ENCODE results near the gene DLGAP5.

DLGAP5 gene

DNA sequence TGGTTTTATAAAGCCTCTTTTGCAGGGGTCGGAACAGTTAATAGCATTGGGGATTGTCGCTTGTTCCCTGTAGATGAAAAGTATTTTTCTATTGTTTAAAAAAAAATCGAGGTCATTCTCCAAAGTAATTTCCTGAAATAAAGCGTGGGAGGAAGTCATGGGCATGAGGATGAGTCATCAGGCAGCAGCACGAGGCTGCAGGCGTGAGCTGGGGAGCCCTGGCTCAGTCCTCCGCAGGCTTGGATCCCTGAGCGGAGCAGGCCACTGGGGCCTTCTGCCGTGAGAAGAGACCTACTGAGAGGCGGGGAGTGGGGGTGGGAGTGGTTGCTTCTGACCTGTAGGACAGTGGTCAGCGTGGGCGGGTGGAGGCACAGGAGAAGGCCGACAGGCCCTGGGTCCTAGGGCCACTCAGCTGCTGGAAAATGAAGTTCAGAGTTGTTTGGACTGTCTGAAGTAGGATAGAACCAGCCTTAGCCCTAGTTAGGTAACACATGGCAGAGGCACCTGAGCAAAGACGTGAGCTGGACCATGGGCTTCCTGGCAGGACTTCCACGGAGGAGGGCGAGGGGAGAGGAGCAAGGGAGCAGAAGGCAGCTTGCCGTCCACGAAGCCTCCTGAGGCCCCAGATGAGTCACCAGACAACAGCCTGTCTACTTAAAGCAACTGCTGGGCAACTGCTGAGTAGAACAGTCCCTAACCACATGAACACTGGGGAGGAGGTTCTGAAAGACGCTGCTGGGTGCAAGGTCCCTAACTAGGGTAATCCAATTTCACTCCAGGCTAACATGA is 83.4 kb downstream of the DLGAP5 start:
- TF ChIP-seq, protein P1, sequence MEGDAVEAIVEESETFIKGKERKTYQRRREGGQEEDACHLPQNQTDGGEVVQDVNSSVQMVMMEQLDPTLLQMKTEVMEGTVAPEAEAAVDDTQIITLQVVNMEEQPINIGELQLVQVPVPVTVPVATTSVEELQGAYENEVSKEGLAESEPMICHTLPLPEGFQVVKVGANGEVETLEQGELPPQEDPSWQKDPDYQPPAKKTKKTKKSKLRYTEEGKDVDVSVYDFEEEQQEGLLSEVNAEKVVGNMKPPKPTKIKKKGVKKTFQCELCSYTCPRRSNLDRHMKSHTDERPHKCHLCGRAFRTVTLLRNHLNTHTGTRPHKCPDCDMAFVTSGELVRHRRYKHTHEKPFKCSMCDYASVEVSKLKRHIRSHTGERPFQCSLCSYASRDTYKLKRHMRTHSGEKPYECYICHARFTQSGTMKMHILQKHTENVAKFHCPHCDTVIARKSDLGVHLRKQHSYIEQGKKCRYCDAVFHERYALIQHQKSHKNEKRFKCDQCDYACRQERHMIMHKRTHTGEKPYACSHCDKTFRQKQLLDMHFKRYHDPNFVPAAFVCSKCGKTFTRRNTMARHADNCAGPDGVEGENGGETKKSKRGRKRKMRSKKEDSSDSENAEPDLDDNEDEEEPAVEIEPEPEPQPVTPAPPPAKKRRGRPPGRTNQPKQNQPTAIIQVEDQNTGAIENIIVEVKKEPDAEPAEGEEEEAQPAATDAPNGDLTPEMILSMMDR (conservative IDR thresholded peaks at IDR 0.05; ENCODE audit: control insufficient read depth, insufficient read depth, low read depth, low read length) = no peak
- no peak overlapping the region for H3K4me3 ChIP-seq (ENCODE audit: control insufficient read depth, low read depth, low read length)
- peak; percentile 99 for DNase-seq (ENCODE audit: low read depth)

DNA sequence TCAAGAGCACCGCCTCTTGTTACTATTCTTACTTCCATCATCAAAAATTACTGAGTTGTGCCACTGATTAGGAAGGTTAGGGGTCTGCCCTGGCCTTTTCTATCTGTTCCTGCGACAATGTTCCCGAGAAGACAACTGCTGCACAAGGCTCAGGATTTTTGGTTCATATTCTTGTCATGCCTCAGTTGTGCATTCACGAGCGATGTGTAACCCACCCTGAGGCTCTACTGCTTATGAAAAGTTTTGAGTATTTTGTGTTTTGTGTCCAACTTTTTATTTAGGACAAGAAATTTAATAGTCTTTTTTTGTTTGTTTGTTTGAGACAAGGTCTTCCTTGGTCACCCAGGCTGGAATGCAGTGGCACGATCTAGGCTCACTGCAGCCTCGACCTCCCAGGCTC is 85.4 kb downstream of the DLGAP5 start:
- TF ChIP-seq, protein P1 (conservative IDR thresholded peaks at IDR 0.05; ENCODE audit: control insufficient read depth, insufficient read depth, low read depth, low read length) = no peak
- no peak for DNase-seq (ENCODE audit: low read depth)
- no peak overlapping the region for H3K4me3 ChIP-seq (ENCODE audit: control insufficient read depth, low read depth, low read length)

DNA sequence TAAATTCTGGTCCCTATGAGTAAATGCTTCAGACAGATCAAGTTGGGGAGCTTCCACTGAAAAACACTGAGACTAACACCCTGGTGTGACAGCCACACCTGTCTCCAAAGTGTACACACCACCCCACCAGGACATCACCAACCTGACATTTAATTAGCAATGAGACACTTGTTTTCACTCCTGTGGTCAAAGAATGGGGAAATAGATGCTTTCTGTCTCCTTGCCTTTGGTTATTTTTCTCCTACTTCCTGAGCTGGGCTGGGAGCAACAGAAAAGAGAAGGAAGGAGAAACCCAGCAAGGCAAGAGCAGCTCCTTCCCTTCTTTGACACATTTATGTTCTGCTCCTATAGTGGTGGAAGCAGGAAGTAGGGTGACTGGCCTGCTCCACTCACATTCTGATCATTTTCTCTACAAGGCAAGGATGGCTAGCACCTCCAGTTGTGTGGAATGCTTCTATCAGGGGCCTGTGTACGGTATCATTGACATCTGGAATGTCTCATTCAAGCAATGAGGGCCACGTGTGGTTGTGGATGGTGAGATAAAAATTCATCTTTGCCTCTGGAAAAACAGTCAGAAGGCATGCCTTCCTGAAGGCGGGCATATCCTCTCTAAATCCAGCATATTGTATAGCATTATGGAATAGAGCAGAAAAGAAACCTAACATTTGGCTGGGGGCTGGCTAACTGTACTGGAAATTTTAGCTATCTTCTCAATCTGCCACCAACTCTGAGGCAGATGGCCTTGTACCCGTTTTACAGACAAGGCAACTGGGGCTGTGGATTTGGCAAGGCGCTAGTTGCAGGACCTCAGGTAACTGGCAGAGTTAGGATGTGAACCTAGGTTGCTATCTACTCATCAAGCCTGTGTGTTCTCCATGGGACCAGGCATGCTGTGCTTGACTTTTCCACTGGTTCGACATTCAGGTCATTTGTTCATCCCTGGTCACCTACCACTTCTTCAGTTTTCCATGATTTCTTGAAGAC is 87.1 kb downstream of the DLGAP5 start:
- TF ChIP-seq, protein P1 (conservative IDR thresholded peaks at IDR 0.05; ENCODE audit: control insufficient read depth, insufficient read depth, low read depth, low read length) = no peak
- H3K4me3 ChIP-seq (ENCODE audit: control insufficient read depth, low read depth, low read length) = no peak overlapping the region
- no peak for DNase-seq (ENCODE audit: low read depth)

DNA sequence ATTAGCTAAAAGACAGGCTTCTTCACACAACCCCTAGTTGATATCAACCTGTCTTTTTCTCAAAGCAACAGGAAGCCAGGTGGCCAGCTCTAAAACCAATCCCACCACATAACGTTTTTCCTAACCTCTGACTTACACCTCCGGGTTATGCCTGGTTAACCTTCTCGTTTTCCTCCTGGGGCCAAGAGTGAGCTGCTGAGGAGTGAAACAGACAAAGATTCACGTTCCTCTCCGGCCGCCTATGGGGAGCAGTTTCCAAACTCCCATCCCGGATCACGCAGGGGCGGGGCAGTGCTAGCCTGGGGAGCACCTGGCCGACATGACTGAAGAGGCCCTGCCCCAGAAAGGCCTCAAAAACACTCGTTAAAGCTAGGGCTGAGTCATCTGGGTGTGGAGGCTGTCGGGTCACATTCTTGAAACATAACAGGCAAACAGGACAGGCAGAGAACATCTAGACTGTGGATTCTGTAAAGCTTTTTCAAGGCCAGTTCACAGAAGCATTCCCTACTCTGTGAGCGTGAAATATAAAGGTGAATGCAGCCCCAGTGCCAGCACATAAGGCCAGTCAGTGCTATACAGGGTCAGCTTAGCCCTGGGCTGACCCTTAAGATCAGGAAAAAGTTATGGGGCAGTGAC is 88.3 kb downstream of the DLGAP5 start:
- TF ChIP-seq, protein P1 (conservative IDR thresholded peaks at IDR 0.05; ENCODE audit: control insufficient read depth, insufficient read depth, low read depth, low read length) = no peak
- peak overlapping the region; percentile 38 for H3K4me3 ChIP-seq (ENCODE audit: control insufficient read depth, low read depth, low read length)

DNA sequence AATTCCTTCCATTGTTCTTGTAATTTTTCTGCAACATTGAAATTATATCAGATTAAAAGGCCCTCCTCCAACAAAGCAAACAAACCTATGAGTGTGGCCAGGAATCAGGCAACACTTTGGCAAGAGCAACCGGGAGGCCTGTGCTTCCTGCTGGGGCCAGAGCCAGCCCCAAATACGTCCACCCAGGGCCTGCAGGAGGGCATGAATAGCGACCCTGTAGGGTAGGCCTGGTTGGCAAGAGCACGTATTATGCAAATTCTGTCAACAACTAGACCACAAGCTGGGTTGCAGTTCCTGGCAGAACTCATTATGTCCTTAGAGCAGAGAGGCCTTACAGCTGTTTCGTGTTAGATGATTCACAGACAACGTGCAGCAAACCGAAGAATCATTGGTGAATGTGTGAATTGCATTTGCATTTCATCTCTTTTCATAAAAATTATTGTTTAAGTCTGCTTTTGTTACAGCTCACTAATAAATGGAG is 89.2 kb downstream of the DLGAP5 start:
- TF ChIP-seq, protein P1 (conservative IDR thresholded peaks at IDR 0.05; ENCODE audit: control insufficient read depth, insufficient read depth, low read depth, low read length) = no peak
- DNase-seq (ENCODE audit: low read depth) = peak; percentile 100
- H3K4me3 ChIP-seq (ENCODE audit: control insufficient read depth, low read depth, low read length) = peak overlapping the region; percentile 38

More for the DNA sequence above, 88.3 kb downstream of the DLGAP5 start:
- peak; percentile 99 for DNase-seq (ENCODE audit: low read depth)

DNA sequence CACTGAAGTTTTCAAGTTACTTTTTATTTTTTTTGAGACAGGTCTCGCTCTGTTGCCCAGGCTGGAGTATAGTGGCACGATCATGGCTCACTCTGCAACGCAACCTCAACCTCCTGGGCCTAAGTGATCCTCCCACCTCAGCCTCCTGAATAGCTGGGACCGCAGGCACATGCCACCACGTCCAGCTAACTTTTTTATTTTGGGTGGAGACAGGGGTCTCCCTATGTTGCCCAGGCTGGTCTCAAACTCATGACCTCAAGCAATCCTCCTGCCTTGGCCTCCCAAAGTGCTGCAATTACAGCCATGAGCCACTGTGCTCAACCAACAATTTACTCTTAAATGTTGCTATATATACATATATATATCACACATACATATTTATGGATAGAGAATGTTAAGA is 89.7 kb downstream of the DLGAP5 start:
- no peak overlapping the region for H3K4me3 ChIP-seq (ENCODE audit: control insufficient read depth, low read depth, low read length)
- TF ChIP-seq, protein P1 (conservative IDR thresholded peaks at IDR 0.05; ENCODE audit: control insufficient read depth, insufficient read depth, low read depth, low read length) = no peak
- DNase-seq (ENCODE audit: low read depth) = no peak
